HG03439 (cell line): ENCODE measurements around the gene EPHA1.
A peak's percentile ranks its signal among the peaks of the same experiment; 100 is the strongest.

Experiments
- ATAC-seq: cut with Tn5 transposase; IDR thresholded peaks from one replicate; pipeline ENCODE4 v1.9.1; 2021; ENCODE audit warnings: mild to moderate bottlenecking, moderate library complexity; ENCODE audit not compliant: unreplicated experiment

EPHA1 gene

DNA sequence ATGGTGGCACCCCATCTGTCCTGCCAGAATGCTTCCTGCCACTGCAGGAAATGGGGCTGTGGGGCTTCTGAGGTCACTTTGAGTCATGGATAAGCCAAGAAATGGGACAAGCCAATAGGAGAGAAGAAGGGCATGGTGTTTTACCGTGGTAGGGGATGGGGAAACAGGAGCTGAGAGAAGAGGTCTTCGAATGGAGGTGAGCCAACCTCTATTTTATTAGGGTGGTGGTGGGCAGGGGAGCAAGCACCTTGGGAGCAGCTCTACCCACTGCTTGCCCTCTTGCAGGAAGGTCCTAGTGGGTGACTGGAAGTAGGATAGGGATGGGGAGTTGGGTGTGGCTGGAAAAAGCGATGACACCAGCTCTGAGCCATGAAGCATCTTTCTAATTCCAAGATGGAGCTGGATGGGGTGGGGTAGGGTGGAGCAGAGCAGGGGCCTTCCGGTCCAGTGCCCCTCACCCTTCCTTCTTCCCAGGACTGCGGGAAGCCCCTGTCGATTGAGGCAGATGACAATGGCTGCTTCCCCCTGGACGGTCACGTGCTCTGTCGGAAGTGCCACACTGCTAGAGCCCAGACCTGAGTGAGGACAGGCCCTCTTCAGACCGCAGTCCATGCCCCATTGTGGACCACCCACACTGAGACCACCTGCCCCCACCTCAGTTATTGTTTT, 18.4 kb downstream of the EPHA1 start:
- ATAC-seq, result no peak

- ATAC-seq, result no peak
These were observed 19.1 kb downstream of the EPHA1 start for GRCh38 chr7:143389316-143390103.

DNA sequence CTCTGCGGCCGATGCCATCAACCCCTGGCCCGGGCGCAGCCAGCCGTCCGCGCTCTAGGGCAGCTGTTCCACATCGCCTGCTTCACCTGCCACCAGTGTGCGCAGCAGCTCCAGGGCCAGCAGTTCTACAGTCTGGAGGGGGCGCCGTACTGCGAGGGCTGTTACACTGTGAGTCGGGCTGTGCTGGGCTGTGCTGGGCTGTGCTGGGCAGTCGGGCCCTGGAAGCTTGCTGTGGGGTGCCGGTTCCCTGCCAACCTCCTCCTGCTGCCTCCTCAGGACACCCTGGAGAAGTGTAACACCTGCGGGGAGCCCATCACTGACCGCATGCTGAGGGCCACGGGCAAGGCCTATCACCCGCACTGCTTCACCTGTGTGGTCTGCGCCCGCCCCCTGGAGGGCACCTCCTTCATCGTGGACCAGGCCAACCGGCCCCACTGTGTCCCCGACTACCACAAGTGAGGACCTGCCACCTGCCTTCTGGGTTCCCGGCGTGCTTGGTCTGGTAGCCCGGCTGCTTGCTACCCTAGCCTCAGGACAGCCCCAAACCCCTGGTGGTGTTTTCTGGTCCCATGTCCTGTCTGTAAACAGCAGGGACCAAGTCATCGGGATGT, 20.1 kb downstream of the EPHA1 start:
- no peak for ATAC-seq

DNA sequence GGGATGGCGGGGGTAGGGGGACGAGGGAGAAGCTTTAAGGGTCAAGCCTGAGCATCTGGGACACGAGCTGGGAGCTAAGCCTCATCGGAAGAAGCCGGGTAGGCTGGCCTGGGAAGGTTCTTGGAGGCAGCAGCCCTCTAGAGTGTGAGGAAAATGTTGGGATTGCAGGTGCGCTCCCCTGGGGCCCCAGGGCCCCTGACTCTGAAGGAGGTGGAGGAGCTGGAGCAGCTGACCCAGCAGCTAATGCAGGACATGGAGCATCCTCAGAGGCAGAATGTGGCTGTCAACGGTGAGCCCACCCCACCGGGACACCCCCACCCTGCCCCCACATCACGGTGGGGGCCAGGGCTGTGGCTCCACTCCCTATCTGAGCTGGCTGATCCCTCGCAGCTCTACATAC, 20.6 kb downstream of the EPHA1 start:
- ATAC-seq, result no peak

DNA sequence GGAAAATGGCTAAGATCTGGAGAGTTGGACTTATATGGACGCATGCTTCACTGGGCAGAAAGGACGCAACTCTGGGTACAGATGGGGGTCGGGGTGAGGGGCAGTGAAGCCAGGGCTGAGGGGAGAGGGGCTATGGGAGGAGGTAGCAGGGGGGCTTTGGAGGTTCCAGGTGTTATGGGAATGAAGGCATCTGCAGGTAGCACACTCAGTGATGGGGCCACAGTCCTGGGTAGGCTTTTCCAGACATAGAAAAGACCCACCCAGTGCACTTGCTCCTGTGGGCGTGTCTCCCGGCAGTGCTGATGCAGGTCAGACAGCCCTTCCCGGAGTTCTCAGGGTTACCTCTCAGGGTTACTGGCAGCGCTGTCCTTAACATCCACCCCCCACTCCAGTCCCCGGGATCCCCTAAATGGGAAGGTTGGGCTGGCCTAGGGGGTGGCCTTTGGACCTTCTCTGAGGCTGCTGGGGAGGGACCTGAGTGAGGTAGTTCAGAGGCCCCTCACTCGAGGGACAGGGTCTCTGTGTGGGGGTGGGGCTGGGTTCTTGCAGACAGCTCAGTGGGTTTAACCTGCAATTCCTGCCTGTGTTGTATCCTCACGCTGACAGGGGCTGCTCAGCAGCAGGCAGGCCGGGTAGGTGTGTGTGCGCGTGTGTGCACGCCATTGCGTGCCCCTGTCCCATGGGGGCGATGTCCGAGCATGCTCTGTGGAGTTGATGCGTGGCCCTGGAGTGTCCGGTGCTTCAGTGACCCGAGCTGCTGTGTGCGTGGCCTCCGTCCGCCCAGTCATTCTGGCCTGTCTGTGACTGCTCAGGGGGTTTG, 21.3 kb downstream of the EPHA1 start:
- ATAC-seq, result no peak

GRCh38 chr7:143385891-143386781, 22.5 kb downstream of the EPHA1 start:
- no peak for ATAC-seq

GRCh38 chr7:143384661-143385631, 23.7 kb downstream of the EPHA1 start:
- ATAC-seq, result no peak

- no peak for ATAC-seq
These were observed 24.5 kb downstream of the EPHA1 start for GRCh38 chr7:143384148-143384547.

DNA sequence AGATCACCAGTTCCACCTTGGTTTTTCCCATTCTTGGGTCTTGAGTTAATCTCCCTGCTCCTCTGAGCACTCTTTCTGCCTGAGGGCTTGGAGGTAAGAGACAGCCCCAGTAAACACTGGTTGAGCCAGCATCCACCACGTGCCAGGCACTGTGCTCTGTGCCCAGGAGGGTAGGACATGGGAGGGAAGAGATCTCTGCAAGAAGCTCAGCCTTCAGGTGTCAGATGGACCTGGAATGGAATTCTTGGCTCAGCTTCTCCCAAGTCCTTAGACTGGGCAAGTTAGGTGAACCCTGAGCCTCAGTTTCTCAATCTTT, 25.1 kb downstream of the EPHA1 start:
- ATAC-seq, result no peak

DNA sequence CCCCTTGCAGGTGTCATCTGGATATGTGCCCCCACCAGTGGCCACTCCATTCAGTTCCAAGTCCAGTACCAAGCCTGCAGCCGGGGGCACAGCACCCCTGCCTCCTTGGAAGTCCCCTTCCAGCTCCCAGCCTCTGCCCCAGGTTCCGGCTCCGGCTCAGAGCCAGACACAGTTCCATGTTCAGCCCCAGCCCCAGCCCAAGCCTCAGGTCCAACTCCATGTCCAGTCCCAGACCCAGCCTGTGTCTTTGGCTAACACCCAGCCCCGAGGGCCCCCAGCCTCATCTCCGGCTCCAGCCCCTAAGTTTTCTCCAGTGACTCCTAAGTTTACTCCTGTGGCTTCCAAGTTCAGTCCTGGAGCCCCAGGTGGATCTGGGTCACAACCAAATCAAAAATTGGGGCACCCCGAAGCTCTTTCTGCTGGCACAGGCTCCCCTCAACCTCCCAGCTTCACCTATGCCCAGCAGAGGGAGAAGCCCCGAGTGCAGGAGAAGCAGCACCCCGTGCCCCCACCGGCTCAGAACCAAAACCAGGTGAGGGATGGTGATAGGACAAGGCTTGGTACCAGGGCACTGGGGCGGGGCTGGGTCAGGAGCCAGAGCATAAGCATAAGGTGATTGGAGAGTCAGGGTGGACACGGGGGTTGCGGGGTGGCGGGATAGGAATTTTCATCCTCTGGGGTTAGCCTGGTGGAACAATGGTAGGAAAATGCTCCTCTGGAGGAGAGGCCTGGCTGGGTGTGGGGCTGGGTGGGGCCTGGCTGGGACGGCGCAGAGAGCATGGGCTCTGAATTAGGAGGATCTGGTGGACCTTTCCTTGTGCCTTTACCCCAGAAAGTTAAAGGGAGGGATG, 25.6 kb downstream of the EPHA1 start:
- ATAC-seq, result no peak

GRCh38 chr7:143382126-143382790, 26.4 kb downstream of the EPHA1 start:
- no peak for ATAC-seq

DNA sequence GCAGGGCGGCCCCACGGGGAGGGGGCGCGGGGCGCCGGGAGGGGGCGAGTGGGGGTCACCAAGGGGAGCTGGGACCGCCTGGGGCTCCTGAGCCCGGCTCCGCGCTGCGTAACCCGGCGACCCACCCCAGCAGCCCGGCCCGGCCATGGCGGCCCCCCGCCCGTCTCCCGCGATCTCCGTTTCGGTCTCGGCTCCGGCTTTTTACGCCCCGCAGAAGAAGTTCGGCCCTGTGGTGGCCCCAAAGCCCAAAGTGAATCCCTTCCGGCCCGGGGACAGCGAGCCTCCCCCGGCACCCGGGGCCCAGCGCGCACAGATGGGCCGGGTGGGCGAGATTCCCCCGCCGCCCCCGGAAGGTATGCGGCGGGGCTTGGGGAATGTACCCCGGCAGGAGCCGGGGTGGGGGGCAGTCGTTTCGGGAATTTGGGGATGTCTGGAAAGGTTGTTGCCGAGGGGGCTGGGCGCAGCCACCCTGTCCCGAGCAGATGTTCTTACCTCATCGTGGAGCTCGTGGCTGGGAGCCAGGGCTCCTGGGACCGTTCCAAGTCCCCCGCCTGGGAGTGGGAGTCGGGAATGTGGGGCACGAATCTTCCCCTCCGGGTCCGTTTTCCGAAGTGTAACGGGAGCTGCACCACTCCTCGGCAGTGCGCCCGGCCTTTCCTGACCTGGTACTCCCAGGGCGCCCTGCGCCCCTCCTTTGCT, 27.1 kb downstream of the EPHA1 start:
- peak; percentile 16 for ATAC-seq

- peak; percentile 83 for ATAC-seq
These were observed 27.8 kb downstream of the EPHA1 start, which contains the start of gene ZYX for GRCh38 chr7:143380646-143381426. Gene ZYX, plus strand, starts transcription at chr7:143381345. Its CDS starts 227 bp downstream, at chr7:143381572.

DNA sequence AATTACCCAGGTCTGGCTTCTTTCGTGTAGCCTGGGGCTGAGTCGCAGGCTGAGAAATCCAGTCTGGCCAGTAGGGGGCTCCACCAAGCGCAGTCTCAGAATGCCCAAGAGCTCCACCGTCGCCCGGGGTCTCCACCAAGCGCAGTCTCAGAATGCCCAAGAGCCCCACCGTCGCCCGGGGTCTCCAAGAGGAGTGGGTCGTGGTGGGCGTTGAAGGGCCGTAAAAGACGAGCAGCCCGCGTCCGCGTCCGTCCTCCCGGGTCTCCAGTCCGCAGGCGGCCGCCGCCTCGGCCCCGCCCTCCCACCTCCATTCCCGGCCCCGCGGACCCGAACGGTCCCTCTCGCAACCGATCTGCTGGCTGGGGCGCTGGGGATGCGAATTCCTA, 28.4 kb downstream of the EPHA1 start:
- peak; percentile 60 for ATAC-seq

GRCh38 chr7:143379611-143380259, 28.9 kb downstream of the EPHA1 start:
- ATAC-seq, result peak; percentile 0

GRCh38 chr7:143376396-143376795, 32.3 kb downstream of the EPHA1 start:
- no peak for ATAC-seq
